ENCODE data around the gene CASS4. TPM values are rescaled to one million over a fixed set of nuclear protein-coding genes. Genes with fewer than 3 reads are reported as not detected.

Gene CASS4
- total RNA-seq, 1 donor from 2014 or later: 0.74 TPM

- H3K36me3 ChIP-seq: peaks cover 0 to 13% of the 10 kb centered on the region in 2 donors
- H3K27ac ChIP-seq: peak overlapping the region; percentile 7
- peak overlapping the region; percentile 88 to 90 for H3K4me3 ChIP-seq
- intact Hi-C loops (cut with DNase I): loop anchor here (10.0 kb wide), 1 partner anchor 73 kb away; the partner anchor contains the start of gene RTF2
- no peaks in the 10 kb centered on the region for H3K27me3 ChIP-seq
- no peak for TF ChIP-seq POLR2A (IDR thresholded peaks at IDR 0.05)
- no peak for TF ChIP-seq CTCF (IDR thresholded peaks at IDR 0.05)
- TF ChIP-seq POLR2AphosphoS5 (IDR thresholded peaks at IDR 0.05; ENCODE audit: insufficient read depth in 1 of 2, low read depth in 1 of 2): no peak
- H3K9me3 ChIP-seq: no peaks in the 10 kb centered on the region
- peaks cover 20% of the 10 kb centered on the region for H3K4me1 ChIP-seq
- no peak for DNase-seq (ENCODE audit: extremely low spot score in 2 of 2)
These were observed 20.4 kb upstream of the CASS4 start for GRCh38 chr20:56391596-56392131.

GRCh38 chr20:56392132-56392880 lies 19.8 kb upstream of the CASS4 start, which contains the start of the genes AURKA and CSTF1:
Gene AURKA, minus strand, starts transcription at chr20:56392215. Its CDS starts 4,018 bp downstream, at chr20:56388197.
Gene CSTF1, plus strand, starts transcription at chr20:56392645. Its CDS starts 2,908 bp downstream, at chr20:56395553.
- Histone ChIP-seq H3K27ac (peak within 1 kb of the TSS; percentile 85), H3K9me3 (no peaks in the 10 kb centered on the region), H3K4me3 (peak within 1 kb of the TSS; percentile 88 to 90), H3K4me1 (peaks cover 20% of the 10 kb centered on the region), H3K27me3 (no peaks in the 10 kb centered on the region), H3K36me3 (peaks cover 0 to 18% of the 10 kb centered on the region in 2 donors)
- TF ChIP-seq CTCF (IDR thresholded peaks at IDR 0.05): no peak
- peak; percentile 94 to 96 for TF ChIP-seq POLR2AphosphoS5 (IDR thresholded peaks at IDR 0.05; ENCODE audit: insufficient read depth in 1 of 2, low read depth in 1 of 2)
- TF ChIP-seq POLR2A (IDR thresholded peaks at IDR 0.05): peak in 1 of 2 donors; percentile 20
- DNase-seq (ENCODE audit: extremely low spot score in 2 of 2): peak; percentile 99 to 100
- intact Hi-C loops (cut with DNase I): loop anchor here (10.0 kb wide), 1 partner anchor 72 kb away; the partner anchor contains the start of gene RTF2

- intact Hi-C loops (cut with DNase I): loop anchor here (10.0 kb wide), 1 partner anchor 72 kb away; the partner anchor contains the start of gene RTF2
- peaks cover 20% of the 10 kb centered on the region for H3K4me1 ChIP-seq
- no peak for DNase-seq (ENCODE audit: extremely low spot score in 2 of 2)
- H3K27me3 ChIP-seq: no peaks in the 10 kb centered on the region
- peaks cover 0 to 25% of the 10 kb centered on the region in 2 donors for H3K36me3 ChIP-seq
- H3K4me3 ChIP-seq: peak overlapping the region; percentile 88 to 90
- TF ChIP-seq CTCF (IDR thresholded peaks at IDR 0.05) (no peak), POLR2AphosphoS5 (IDR thresholded peaks at IDR 0.05; ENCODE audit: insufficient read depth in 1 of 2, low read depth in 1 of 2) (no peak), POLR2A (IDR thresholded peaks at IDR 0.05) (no peak)
- H3K9me3 ChIP-seq: no peaks in the 10 kb centered on the region
- H3K27ac ChIP-seq: peak overlapping the region; percentile 85
These were observed 19.1 kb upstream of the CASS4 start for GRCh38 chr20:56392881-56393482.

- intact Hi-C loops (cut with DNase I): loop anchor here (10.0 kb wide), 1 partner anchor 71 kb away; the partner anchor contains the start of gene RTF2
- Histone ChIP-seq H3K4me3 (peak overlapping the region; percentile 88 to 90), H3K27ac (no peak overlapping the region), H3K9me3 (no peaks in the 10 kb centered on the region), H3K4me1 (peaks cover 20% of the 10 kb centered on the region), H3K27me3 (no peaks in the 10 kb centered on the region), H3K36me3 (peaks cover 0 to 32% of the 10 kb centered on the region in 2 donors)
- TF ChIP-seq CTCF (IDR thresholded peaks at IDR 0.05) (no peak), POLR2AphosphoS5 (IDR thresholded peaks at IDR 0.05; ENCODE audit: insufficient read depth in 1 of 2, low read depth in 1 of 2) (no peak), POLR2A (IDR thresholded peaks at IDR 0.05) (no peak)
- no peak for DNase-seq (ENCODE audit: extremely low spot score in 2 of 2)
These were observed 18.4 kb upstream of the CASS4 start for GRCh38 chr20:56393653-56394052.
